Measurements from ENCODE around the gene PCGF3.
"Not testable (repeated sequence)": the region's sequence is repeated elsewhere in the genome, so short reads cannot be mapped to it uniquely, and the experiment has no call there.

Gene PCGF3

DNA sequence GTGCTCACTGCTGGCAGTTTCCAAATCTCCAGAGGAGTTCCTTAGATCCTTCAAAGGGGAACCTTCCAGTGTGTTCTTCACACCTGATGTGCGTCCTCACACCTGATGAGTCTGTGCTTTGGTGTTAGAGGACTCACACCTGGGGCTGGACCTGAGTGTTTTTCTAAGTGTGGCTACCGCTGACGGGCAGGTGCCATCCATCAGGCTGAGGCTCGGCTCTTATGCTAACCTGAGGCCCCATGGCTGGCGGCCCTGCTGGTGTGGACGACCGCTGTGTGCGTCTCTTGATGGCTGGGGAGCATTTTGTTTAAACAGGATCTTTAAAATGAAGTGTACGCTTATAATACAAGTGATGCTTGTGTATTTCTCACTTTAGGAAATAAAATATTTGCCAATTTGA is 28.4 kb downstream of the PCGF3 start:
- intact Hi-C loops (cut with DNase I; ENCODE audit: low total_unique reads) = no loop called here
- no peaks in the 10 kb centered on the region for H3K4me1 ChIP-seq
- H3K9me3 ChIP-seq = no peaks in the 10 kb centered on the region
- H3K27ac ChIP-seq = no peak overlapping the region
- no peak overlapping the region for H3K4me3 ChIP-seq
- TF ChIP-seq, protein P1, sequence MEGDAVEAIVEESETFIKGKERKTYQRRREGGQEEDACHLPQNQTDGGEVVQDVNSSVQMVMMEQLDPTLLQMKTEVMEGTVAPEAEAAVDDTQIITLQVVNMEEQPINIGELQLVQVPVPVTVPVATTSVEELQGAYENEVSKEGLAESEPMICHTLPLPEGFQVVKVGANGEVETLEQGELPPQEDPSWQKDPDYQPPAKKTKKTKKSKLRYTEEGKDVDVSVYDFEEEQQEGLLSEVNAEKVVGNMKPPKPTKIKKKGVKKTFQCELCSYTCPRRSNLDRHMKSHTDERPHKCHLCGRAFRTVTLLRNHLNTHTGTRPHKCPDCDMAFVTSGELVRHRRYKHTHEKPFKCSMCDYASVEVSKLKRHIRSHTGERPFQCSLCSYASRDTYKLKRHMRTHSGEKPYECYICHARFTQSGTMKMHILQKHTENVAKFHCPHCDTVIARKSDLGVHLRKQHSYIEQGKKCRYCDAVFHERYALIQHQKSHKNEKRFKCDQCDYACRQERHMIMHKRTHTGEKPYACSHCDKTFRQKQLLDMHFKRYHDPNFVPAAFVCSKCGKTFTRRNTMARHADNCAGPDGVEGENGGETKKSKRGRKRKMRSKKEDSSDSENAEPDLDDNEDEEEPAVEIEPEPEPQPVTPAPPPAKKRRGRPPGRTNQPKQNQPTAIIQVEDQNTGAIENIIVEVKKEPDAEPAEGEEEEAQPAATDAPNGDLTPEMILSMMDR (IDR thresholded peaks at IDR 0.05) = no peak
- no peak for DNase-seq
- no peaks in the 10 kb centered on the region for H3K27me3 ChIP-seq
- H3K36me3 ChIP-seq = peaks cover 69 to 82% (median 81%) of the 10 kb centered on the region in 3 donors

DNA sequence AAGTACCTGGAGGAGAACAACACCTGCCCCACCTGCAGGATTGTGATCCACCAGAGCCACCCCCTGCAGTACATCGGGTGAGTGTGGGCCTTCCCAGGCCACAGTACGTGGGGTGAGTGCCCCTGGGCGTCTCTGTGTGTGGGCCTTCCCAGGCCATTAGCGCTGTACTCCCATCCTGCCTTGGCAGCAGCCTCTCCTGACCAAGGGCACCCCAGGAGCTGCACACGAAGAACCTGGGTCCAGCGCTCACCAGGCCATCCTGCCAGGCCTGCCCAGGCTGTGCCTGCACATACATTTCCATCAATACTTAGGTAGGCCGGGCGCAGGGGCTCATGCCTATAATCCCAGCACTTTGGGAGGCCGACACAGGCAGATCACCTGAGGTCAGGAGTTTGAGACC is 29.3 kb downstream of the PCGF3 start:
- H3K27ac ChIP-seq = no peak overlapping the region
- H3K4me3 ChIP-seq = no peak overlapping the region
- DNase-seq = no peak
- H3K4me1 ChIP-seq = no peaks in the 10 kb centered on the region
- TF ChIP-seq, protein P1 (IDR thresholded peaks at IDR 0.05) = no peak
- peaks cover 78 to 91% (median 90%) of the 10 kb centered on the region in 3 donors for H3K36me3 ChIP-seq
- peaks cover 0 to under 1% (median 0%) of the 10 kb centered on the region in 3 donors for H3K9me3 ChIP-seq
- intact Hi-C loops (cut with DNase I; ENCODE audit: low total_unique reads) = no loop called here
- H3K27me3 ChIP-seq = no peaks in the 10 kb centered on the region

DNA sequence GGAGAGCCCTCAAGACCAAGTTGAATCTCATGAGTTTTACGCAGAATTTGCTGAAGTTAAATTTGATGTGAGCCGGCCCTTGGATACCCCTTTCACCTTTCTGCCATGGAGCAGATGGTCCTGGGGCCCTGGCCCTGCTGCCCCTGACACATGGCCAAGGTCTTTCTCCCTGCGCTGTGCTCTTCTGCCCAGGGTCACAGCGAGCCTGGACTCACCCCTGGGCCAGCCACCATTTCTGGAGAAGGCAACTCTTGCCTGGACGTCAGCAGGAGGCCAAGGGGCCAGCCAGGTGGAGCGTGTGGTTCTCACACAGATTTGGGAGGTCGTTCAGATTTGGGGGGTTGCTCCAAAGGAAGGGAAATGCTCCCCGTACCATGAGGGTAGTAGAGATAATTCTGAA is 30.0 kb downstream of the PCGF3 start:
- TF ChIP-seq, protein P1 (IDR thresholded peaks at IDR 0.05) = no peak
- H3K4me1 ChIP-seq = no peaks in the 10 kb centered on the region
- no peak overlapping the region for H3K4me3 ChIP-seq
- DNase-seq = no peak
- no peak overlapping the region for H3K27ac ChIP-seq
- intact Hi-C loops (cut with DNase I; ENCODE audit: low total_unique reads) = no loop called here
- no peaks in the 10 kb centered on the region for H3K27me3 ChIP-seq
- H3K9me3 ChIP-seq = peaks cover 1 to 5% (median 4%) of the 10 kb centered on the region in 3 donors
- peaks cover 84 to 91% (median 91%) of the 10 kb centered on the region in 3 donors for H3K36me3 ChIP-seq

- intact Hi-C loops (cut with DNase I; ENCODE audit: low total_unique reads); H3K27me3 ChIP-seq; H3K4me1 ChIP-seq; DNase-seq; H3K4me3 ChIP-seq; H3K9me3 ChIP-seq; H3K27ac ChIP-seq: not testable (repeated sequence)
- peaks cover 82 to 93% (median 93%) of the 10 kb centered on the region in 3 donors for H3K36me3 ChIP-seq
Observed at GRCh38 chr4:736561-736960, 30.9 kb downstream of the PCGF3 start.

DNA sequence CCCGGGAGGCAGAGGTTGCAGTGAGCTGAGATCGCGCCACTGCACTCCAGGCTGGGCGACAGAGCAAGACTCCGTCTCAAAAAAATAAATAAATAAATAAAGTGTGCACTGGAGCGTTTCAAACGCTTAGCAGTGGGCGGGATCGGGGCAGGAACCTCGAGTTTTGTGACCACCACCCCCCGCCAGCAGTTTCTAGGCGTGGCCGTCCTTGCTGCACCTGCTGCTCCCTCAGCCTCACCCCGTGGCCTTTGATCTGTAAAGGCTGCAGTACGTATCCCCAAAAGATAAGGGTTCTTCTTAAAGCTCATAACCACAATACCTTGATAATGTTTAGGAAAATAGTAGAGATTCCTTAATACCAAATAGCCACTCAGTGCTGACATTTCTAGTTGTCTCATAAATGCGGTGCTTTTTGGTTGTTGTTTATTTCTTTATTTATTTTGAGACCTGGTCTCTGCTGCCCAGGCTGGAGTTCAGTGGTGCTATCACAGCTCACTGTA is 33.2 kb downstream of the PCGF3 start:
- TF ChIP-seq, protein P1 (IDR thresholded peaks at IDR 0.05) = no peak
- H3K4me1 ChIP-seq = no peaks in the 10 kb centered on the region
- H3K36me3 ChIP-seq = peaks cover 83 to 96% (median 96%) of the 10 kb centered on the region in 3 donors
- intact Hi-C loops (cut with DNase I; ENCODE audit: low total_unique reads) = no loop called here
- no peak overlapping the region for H3K4me3 ChIP-seq
- no peak overlapping the region for H3K27ac ChIP-seq
- peaks cover 4 to 19% (median 6%) of the 10 kb centered on the region in 3 donors for H3K9me3 ChIP-seq
- H3K27me3 ChIP-seq = no peaks in the 10 kb centered on the region
- no peak for DNase-seq

DNA sequence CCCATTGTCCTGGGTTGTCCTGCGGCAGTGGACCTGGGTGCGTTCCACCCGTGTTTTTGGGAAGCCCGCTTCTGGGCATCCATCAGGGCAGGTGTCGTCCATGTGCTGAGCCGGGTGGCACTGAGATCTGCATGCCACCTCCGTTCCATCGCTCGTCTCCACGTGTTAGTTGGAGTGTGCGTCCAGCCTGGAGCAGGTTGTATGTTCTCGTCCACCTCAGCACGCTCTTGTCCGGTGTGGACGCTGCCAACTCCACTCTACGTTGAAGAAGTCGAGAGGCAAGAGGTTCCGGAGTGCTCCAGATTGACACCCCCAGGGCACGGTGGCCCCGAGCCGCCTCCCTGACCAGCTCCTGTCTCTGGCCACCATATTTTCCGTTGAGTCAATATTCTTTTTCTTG is 33.9 kb downstream of the PCGF3 start:
- Histone ChIP-seq H3K27ac (no peak overlapping the region), H3K4me3 (no peak overlapping the region), H3K9me3 (peaks cover 4 to 19% (median 6%) of the 10 kb centered on the region in 3 donors), H3K4me1 (no peaks in the 10 kb centered on the region), H3K27me3 (no peaks in the 10 kb centered on the region), H3K36me3 (peaks cover 83 to 96% (median 96%) of the 10 kb centered on the region in 3 donors)
- TF ChIP-seq, protein P1 (IDR thresholded peaks at IDR 0.05) = no peak
- intact Hi-C loops (cut with DNase I; ENCODE audit: low total_unique reads) = no loop called here
- no peak for DNase-seq
